HG02759 (cell line): Measurements from ENCODE around the gene STS.

Experiments used
- ATAC-seq: cut with Tn5 transposase; IDR thresholded peaks from one replicate; pipeline ENCODE4 v1.9.1; 2021; ENCODE audit warnings: mild to moderate bottlenecking, moderate library complexity; ENCODE audit not compliant: unreplicated experiment

Gene STS

DNA sequence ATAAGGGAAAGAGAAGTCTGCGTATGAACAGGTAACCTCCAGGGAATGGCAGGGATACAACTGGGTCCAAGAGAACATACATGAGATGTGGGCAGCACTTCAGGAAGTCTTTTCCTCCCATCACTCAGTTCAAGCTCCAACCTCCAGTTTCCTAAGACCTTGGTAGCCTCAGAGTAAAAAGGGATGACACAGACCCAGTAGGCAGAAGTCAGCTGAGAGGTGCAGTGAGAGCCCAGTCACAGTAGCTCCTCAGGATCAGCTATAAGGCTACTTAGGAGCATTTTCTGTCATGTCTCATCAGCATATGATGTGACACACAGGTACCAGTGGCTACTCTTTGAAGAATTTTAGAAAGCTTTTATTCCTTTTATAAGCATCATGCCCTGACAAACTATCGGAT is 12.5 kb upstream of the STS start:
- no peak for ATAC-seq

DNA sequence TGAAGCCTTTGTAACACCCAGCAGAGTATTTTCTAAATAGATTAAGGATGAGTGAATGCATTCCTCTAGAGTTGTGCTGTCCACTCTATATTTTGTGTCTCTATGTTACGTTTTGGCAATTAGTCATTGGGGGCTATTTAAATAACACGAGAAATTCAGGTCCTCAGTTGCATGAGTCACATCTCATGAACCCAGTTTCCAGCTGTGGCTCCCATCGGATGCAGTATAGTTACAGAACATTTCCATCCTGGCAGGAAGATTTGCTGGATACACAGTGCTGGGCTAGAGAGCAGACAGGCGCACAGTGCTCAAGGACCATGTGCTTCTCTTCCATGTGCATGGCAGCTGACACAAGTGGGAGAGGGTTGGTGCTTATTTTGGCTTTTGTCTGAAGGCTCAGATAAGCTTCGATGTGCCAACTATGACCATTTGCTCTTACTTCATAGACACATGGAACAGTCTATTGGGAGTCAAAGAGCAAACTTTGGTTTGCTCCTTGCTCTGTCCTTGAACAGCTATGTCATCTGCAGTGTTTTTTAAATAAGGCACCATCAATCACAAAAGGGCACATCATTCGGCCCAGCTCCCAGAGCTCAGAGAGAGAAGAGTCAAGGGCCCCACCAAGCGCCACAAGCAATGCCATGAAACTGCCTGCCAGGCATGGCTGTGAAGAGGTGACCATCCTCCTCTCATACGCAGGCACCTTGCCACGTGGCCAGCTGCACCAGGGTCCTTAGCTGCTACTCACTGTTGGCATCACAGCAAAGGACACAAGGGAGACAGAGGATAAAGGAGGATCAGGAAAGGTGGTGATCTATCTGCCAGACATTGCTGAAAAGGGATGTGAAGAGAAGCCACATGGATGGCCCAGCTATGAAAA is 8.1 kb upstream of the STS start:
- no peak for ATAC-seq

DNA sequence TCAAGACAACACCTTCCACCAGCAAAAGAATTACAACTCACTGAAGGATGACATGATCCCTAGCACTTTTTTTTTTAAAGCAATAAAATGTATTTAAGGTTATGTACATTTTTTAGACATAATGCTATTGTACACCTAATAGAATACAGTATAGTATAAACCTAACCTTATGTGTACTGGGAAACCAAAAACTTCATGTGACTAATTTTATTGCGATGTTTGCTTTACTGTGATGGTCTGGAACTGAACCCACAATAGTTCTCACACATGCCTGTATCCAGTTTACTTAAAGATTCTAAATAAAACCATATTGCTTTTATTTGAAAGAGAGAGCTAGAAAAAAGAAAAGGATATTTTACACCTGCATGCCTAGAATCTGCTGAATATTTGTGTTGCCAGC is 4.4 kb upstream of the STS start:
- no peak for ATAC-seq

DNA sequence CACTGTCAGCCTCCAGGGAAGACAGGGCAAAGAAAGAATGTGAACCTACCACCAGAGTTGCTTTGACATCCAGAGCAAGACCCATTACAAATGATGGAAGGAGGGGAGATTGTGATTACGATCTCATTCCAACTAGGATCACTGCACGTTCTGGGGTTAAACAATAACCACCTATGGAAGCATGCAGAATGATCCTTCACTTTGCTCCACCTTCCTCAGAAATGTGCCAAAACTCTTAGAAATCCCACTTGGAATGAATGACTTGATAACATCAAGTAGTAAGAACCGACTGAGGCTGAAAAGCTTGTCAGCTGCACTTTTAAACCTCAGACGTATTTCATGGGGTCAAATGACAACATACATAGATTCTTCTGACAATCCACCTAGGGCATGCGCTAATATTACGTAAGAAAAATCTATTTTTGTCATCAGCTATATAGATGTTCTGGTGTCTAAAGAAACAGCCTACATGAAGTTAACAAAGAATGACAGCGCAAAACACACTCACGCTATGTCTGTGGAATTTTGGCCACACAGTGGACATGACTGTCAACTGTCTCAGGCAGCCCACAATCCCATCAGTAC is 3.5 kb upstream of the STS start:
- ATAC-seq, result no peak

DNA sequence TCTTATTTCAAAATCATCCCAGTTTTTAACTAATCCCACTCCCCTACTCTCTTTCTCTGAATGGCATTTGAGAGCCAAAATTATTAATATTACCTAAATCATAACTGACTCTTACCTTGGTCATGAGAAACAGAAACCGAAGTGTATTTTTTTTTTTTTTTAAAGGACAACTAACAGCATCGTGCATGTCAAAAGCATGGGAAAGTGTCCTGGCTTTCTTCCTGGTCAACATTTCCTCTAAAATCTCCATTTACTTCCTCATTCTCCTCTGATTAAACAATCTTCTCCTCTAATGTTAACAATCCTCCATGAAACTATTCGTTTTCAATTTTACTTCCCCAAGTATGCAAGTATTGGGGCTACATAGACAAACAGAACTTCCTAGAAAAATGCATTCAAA is 2.1 kb upstream of the STS start:
- no peak for ATAC-seq

DNA sequence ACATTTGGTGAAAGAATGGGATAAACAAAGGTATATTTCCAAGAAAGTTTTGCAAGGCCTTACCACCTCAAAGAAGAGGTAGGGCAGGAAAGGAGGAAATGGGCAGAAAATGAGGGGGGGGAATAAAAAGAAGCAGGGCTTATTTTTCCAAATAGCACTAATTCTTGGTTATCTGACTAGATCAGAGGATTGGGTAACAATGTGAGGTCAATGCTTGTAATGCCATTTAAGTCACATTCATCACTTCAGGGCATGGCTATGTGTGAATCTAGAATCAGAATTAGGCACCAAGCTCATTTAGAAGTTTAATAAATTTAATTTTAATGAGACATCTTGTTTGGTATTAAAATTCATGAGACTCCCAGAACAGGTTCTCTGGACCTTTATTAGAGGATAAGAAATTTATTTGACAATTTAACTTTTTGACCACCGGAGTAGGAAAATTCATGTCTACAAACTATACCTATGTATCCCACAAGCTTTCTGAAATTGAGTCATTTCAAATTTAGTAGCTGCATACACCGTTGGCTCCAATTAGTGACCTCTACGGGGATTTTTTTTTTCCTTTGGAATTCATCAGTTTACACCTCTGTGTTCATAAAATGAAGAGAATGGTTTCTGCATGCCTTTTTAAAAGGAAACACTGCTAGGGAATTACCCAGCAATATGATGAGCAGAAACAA is 1.4 kb upstream of the STS start:
- ATAC-seq, result no peak

DNA sequence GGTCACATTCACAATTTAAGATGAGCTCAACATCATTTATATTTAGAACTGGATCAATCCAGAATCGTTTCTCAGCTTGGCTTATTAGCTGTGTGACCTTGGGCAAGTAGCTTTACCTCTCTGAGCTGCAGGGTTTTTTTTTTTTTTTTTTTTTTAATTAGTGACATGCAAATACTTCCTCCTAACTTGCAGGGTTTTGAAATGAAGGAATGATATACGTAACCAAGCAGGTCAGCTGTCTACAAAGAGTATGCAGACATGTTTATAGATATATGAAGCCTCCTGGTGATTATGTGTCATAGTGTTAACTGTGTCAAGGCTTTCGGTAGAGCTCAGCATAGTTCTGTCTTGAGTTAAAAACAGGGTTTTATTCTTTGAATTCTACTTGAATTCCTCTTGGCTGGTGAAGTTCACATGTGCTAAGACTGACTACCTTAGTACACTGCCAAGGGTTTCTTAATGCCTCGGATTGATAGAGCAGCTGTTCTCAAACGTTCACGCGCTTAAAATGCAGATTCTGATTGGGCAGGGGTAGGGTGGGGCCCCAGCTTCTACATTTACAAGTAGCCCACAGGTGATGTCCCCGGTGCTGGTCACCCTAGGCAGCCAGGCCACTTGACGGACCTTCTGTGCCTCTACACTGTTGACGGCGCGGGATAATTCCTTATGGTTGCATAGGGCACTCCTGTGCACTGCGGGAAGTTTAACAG is 654 bp upstream of the STS start:
- peak; percentile 12 for ATAC-seq

DNA sequence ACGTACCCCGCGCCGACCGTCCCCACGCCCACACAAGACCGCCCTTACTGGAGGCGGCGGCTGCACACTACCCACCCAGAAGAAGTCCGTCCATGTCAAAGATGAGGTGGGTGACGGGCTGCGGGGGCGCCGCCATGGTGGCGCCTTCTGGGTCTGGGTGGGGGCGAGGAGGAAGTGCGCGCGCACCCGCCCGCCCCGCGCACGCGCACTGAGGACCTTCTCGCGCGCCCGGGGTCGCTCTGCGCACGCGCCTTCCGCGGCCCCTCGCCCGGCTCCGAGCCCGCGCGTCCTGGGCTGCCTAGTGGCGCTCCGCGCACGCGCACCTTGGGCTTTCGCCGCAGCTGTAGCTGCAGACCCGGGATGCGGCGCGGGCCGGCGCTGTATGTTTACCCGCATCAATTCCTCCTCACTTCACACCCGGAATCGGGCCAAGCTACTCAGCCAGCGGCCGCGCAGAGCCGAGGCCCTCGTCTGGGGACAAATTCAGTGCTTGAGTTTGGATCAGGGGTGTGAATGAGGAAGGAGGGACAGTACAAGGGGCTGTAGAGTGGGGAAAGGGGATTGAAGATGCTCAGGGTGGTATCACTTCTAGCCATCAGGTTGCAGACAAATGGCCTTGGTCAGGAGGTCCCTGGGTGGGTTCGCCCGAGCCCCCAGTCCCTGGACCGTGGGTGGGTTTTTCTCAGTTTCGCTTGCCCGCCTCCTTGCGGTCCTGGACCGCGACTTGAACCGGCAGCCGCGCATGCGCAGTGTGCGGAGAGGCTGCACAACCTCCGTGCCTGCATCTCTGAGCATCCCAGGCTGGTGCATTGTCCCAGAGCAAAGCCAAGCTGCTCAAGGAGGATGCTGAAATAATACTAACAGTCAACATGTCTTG is 704 bp downstream of the STS start, which contains the start of gene PUDP:
Gene PUDP (minus strand): TSS at position 176 of the 877 bp plus-strand sequence. CDS start 40 bp downstream, at position 136.
- peak; percentile 80 for ATAC-seq

DNA sequence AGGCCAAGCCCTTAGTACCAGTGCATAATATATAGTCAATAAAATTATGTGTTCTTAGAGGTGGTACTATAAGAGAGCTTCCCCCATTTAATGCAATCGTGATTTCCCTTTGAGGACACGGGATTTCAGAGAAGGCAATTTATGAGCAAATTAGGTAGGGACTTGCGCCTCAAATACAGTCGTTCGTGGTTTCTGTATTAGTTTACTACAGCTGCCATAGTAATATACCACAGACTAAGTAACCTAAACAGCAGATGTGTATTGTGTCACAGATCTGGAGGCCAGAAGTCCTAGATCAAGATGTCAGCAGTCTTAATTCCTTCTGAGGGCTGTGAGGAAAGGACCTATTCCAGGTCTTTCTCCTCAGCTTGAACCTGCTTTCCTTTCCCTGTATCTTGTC is 1.9 kb downstream of the STS start:
- no peak for ATAC-seq

DNA sequence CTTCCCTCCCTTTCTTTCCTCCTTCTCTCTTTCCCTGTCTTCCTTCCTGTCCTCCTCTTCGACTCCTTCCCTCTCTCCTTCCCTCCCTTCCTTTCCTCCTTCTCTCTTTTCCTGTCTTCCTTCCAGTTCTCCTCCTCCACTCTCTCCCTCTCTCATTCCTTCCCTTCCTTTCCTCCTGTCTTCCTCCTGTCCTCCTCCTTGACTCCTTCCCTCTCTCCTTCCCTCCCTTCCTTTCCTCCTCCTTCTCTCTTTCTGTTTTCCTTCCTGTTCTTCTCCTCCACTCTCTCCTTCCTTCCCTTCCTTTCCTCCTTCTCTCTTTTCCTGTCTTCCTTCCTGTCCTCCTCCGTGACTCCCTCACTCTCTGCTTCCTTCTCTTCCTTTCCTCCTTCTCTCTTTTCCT is 5.7 kb downstream of the STS start:
- ATAC-seq, result no peak

DNA sequence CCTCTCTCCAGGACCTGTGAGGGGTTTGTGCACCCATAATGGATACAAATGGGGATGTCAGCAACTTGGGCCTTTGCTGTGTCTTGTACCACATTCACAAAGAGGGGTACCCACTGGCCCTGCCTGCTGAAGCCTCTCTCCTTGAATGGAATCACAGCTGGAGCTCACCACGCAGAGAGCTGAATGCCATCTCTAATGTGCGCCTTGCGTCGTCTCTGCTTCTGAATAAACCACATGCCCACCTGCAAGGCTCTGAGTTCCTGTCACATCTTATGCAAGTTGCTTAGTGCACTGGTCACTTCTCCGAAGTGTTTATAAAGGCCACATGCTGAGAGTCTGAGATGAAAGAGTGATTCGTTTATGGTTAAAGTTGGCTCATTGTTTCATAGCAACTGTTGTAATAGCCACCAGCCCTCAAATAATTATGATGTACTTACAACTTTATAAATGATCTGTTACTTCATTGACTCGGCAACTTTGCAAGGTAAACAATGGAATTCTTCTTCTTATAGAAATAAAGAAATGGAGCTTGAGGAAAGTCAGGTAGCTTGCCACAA is 6.6 kb downstream of the STS start:
- no peak for ATAC-seq

DNA sequence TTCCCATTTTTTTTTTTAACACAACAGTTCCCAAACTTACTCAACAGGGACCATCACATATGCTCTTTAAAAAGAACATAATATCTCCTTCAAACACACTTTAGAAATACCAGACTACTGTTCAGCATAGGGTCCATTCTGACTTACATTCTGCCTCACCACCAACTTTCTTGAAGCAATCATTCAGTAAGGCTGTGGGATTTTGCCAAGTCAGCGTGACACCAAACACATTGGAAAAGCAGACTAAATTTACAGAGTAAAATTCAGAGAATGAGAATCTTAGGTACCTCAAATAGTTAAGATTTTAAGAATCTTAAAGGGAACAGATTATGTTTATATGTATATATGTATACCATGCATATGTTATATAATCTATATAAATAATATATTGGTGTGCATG is 7.7 kb downstream of the STS start:
- no peak for ATAC-seq

DNA sequence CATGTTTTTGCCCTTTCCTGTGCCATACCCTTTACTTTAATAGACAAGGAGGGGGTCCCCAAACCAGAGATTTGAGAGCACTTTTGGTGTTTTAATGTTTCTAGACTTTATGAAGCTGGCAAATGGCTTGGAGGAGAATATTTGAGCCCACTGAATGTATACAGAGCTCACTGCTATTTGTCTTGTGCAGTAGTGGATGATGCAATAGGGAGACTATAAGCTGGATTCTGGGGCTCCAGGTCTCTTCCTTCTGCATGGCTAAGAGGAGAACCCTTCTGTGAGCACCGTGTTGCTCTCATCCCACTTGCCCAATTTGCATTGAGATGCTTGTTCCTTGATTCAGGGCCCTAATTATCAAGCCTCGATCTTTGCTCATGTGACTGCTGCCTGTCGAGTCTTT is 9.4 kb downstream of the STS start:
- no peak for ATAC-seq

DNA sequence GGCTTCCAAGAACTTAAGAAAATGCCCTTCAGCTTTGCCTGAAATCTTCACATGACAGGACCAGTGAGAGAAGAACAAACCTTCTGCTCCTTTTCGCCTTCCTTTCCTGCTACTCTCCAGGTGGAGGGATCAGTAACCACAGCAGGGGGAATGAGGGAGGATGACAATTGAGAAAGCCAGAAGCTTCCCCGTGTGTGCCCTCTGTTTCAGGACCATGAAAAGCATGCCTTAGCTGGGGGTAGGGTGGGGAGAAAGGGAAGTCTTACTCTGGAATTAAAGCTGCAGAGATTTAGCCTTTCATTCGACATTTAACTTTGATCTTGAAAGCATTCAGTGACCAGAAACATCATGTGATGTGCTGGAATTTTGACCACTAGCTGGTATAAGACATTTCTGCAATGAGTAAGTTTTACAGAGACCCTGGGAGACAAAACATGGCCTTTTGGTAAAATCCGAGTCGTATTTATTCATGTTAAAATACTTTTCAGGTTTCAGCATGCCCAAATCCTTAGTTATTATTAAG is 11.0 kb downstream of the STS start:
- ATAC-seq, result no peak

DNA sequence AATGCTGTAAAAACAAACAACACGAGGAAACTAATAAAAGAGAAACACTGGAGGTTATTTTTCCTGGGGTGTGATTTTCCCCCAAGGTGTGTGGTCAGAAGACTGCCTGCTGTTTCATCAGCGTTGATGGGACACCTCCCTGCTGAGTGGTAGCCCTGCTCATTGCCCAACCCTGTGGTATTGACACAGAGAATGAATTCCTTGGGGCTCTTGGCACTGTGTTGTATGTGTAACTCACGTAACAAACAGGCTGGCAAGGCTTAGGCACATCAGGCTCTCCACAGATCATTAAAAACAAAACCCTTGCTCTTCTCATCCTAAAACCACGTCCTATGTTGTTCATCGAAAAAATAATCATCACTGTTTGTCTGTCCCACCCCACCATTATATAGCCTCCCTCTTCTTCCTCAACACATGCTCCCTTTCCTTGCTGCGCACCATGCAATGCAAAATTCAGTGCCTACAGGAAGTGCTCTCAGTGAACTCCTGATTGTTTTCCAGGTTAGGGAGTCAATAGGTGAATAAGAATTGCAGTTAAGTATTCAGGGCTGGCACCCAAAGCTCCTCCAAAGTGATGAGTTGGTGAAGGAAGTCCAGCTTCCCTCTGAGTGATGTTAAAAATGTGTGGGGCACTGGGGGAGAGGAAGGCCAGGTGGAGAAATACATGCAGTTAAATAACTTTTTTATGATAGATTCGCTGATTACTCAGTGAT is 11.8 kb downstream of the STS start:
- no peak for ATAC-seq

DNA sequence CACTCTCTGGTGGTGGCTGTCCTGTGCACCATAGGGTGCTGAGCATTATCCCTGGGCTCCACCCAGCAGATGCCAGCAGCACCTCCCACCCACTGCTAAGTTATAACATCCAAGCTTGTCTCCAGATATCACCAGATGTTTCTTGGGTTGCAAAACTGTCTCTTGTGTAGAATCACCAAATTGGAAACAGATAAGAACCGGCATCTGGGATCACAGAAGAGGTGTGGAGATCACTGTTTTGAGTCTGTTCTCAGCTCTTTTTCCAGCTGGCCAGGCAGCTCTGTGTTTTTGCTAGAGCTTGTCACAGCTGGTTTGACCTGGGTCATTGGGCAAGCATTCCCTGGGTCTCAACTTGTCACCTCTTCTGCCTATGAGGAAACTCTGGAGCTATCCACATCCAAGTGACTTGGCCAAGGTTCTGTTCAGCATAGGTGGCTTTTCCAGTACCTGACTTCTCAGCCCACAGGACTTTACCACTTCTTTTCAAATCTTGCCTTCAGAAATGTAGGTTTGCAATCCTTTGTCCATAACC is 15.7 kb downstream of the STS start:
- ATAC-seq, result no peak

DNA sequence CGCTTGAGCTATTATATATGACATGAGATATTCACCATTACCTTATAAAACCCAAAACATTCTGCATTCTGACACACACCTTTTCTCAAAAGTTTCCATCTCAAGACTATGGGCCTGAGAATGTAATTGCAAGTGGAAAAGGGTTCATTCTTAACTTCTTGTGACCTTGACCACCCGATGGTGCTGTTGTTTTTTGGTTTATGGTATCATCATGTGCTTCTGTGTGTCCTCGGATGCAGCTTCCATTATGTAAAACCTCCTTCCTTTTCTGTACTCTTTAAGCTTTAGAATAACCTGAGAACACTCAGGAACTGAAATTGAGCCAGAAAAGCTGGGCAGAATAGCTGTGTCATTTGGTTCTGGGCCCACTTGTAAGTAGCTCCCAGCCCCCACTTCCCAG is 16.7 kb downstream of the STS start:
- ATAC-seq, result no peak

DNA sequence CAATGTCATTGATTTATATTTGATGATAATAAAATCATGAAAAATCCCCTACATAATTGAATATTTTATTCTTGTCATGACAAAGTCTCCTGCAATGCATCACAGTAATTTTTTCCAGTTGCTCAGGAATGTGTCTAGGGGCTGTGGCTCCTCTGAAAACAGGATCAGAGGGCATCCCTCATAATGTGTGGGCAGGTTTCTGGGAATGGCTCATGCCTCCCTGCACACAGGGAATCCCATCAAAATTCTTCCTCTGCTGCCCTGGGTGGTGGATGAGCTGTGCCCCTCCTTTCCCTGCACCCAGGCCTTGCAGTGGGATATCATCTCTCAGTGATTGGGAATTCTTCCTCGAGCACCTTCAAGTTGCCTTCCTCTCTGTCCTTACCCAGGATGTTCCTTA is 20.9 kb downstream of the STS start:
- no peak for ATAC-seq

DNA sequence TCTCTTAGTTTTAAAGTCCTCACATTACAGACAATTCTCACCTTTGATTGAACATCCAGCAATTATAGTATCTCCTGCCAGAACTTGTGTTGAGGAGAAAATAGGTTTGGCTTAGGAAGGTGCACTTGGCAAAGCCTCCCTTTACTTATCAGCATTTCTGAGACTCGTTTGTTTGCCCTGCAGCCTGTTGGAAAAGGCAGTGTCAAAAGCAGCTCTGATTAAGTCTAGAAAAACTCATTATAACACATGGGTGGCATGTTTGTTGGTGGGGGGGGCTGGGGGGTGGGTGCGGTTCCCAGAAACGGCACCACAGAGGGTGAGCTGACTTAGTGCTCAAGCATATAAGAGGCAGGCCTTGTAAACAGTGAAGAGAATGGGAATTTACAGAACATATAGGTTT is 22.1 kb downstream of the STS start:
- no peak for ATAC-seq
